PFSK-1 (cell line): ENCODE results near the gene CACYBP.

ENCODE experiments used
- REST ChIP-seq, 2 experiments: IDR thresholded peaks; 2 replicates each; pipeline versions ENCODE4 v1.6.1 to v1.8.0; 2011 to 2012; ENCODE audit warnings: low read depth in 2 of 2, low read length in 2 of 2, control low read depth in 1 of 2, inconsistent platforms in 1 of 2, mild to moderate bottlenecking in 1 of 2, moderate library complexity in 1 of 2; ENCODE audit not compliant: insufficient read depth in 1 of 2
- SIN3A ChIP-seq: IDR thresholded peaks from 2 replicates; pipeline ENCODE4 v1.6.1; 2012; ENCODE audit warnings: mild to moderate bottlenecking, low read length, moderate library complexity, borderline replicate concordance; ENCODE audit not compliant: insufficient read depth

DNA sequence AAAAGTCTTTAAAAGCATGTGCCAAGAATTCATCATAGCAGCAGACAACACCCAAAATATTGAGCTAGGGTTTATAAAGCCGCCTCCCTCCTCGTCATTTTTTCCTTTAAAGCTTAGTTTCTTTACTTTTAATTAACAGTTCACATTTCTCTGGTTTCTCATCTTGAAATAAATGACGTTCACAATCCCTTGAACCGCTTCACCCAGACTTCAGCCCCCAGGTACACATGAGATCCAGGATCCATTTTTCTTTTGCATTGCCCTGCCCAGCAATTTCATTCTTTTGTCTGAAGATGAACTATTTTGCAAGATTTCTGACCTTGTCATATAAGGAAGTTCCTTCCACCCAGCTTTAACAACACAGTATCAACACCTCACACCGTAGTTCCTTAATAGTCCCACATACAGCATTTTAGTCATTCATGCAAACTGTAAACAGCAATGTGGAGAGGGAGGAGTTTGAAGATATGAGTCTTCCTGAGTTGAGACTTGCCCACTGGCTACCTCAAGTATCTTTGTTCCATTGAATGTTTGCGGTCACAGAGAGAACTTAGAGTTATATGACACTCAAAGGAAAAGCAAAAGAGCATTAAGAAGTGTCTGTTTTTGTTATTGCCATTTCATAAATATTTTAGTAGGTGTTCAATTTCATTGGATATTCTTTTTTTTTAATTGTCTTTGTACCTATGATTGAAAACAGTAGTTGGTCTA, 35.3 kb upstream of the CACYBP start:
- TF ChIP-seq REST (IDR thresholded peaks at IDR 0.05; ENCODE audit: insufficient read depth in 1 of 2, low read depth in 2 of 2, low read length in 2 of 2) (no peak), SIN3A (no peak)
